KMS-11 (cell line): ENCODE measurements around the gene TNFAIP8L1.

ENCODE experiments used
- H2AFZ ChIP-seq: fragments of 200-600 bp; sonication (generic); 2 replicates; pipeline ENCODE4 v1.6.1; 2016; ENCODE audit warnings: antibody characterized with exemption, mixed run types, low read depth
- H3K27ac ChIP-seq: fragments of 200-600 bp; sonication (generic); 2 replicates; pipeline ENCODE4 v1.6.1; 2016; ENCODE audit warnings: mild to moderate bottlenecking, mixed run types
- H3K27me3 ChIP-seq: fragments of 200-600 bp; sonication (generic); 2 replicates; pipeline ENCODE4 v1.6.1; 2017; ENCODE audit warnings: mild to moderate bottlenecking, low read depth, mixed run types, moderate library complexity; ENCODE audit not compliant: insufficient read depth
- H3K36me3 ChIP-seq: fragments of 200-600 bp; sonication (generic); 2 replicates; pipeline ENCODE4 v1.6.1; 2017; ENCODE audit warnings: mild to moderate bottlenecking, mixed run types; ENCODE audit not compliant: insufficient read depth
- H3K4me1 ChIP-seq: fragments of 200-600 bp; sonication (generic); 2 replicates; pipeline ENCODE4 v1.6.1; 2016; ENCODE audit warnings: mild to moderate bottlenecking, low read depth, mixed run types; ENCODE audit not compliant: poor library complexity, severe bottlenecking
- H3K4me2 ChIP-seq: fragments of 200-600 bp; sonication (generic); 2 replicates; pipeline ENCODE4 v1.7.0; 2016; ENCODE audit warnings: mild to moderate bottlenecking, mixed run types
- H3K4me3 ChIP-seq: fragments of 200-600 bp; sonication (generic); IDR thresholded peaks from 2 replicates; pipeline ENCODE4 v1.6.1; 2017; ENCODE audit warnings: low read depth, low read length, mixed read lengths; ENCODE audit not compliant: insufficient read depth
- H3K79me2 ChIP-seq: fragments of 200-600 bp; sonication (generic); 2 replicates; pipeline ENCODE4 v1.6.1; 2016; ENCODE audit warnings: low read depth, mixed run types; ENCODE audit not compliant: insufficient read depth
- H3K9ac ChIP-seq: fragments of 200-600 bp; sonication (generic); 2 replicates; pipeline ENCODE4 v1.6.1; 2016; ENCODE audit warnings: mild to moderate bottlenecking, mixed run types
- H4K20me1 ChIP-seq: fragments of 200-600 bp; sonication (generic); 2 replicates; pipeline ENCODE4 v1.6.1; 2016; ENCODE audit warnings: mild to moderate bottlenecking, mixed run types; ENCODE audit not compliant: insufficient read depth
- CTCF ChIP-seq: fragments of 200-600 bp; sonication (generic); conservative IDR thresholded peaks from 2 replicates; pipeline ENCODE4 v1.6.1; 2017; ENCODE audit warnings: low read depth, mild to moderate bottlenecking, antibody characterized with exemption, low read length, moderate library complexity, mixed read lengths

TNFAIP8L1 gene

GRCh38 chr19:4662812-4663211, 23.5 kb downstream of the TNFAIP8L1 start:
- Histone ChIP-seq H3K4me2 (no peak overlapping the region), H3K27me3 (no peaks in the 10 kb centered on the region), H3K9ac (no peak overlapping the region), H3K4me1 (peaks cover 5% of the 10 kb centered on the region), H4K20me1 (no peaks in the 10 kb centered on the region; the same call in 1 of the 2 replicates), H3K4me3 (no peak overlapping the region), H2AFZ (no peak overlapping the region), H3K27ac (no peak overlapping the region), H3K36me3 (no peaks in the 10 kb centered on the region; the same call in 1 of the 2 replicates), H3K79me2 (no peaks in the 10 kb centered on the region; the same call in 1 of the 2 replicates)
- TF ChIP-seq CTCF = no peak

GRCh38 chr19:4664642-4665041, 25.3 kb downstream of the TNFAIP8L1 start:
- Histone ChIP-seq H3K27ac (no peak overlapping the region), H3K4me1 (peaks cover 15% of the 10 kb centered on the region), H3K4me2 (no peak overlapping the region), H3K27me3 (no peaks in the 10 kb centered on the region), H3K79me2 (peaks cover 15% of the 10 kb centered on the region), H3K9ac (no peak overlapping the region), H3K4me3 (no peak overlapping the region), H4K20me1 (no peaks in the 10 kb centered on the region; the same call in 1 of the 2 replicates), H3K36me3 (no peaks in the 10 kb centered on the region; the same call in 1 of the 2 replicates), H2AFZ (no peak overlapping the region)
- TF ChIP-seq CTCF = no peak

- peak within 1 kb of the TSS; percentile 28 for H2AFZ ChIP-seq
- TF ChIP-seq CTCF = no peak
- H3K36me3 ChIP-seq = no peaks in the 10 kb centered on the region
- peaks cover 15% of the 10 kb centered on the region for H3K79me2 ChIP-seq
- peaks cover 10% of the 10 kb centered on the region for H3K4me1 ChIP-seq
- H3K27ac ChIP-seq = peak within 1 kb of the TSS; percentile 24; the same call in 1 of the 2 replicates
- H3K4me3 ChIP-seq = no peak within 1 kb of the TSS
- no peaks in the 10 kb centered on the region for H4K20me1 ChIP-seq
- H3K9ac ChIP-seq = peak within 1 kb of the TSS; percentile 84
- no peaks in the 10 kb centered on the region for H3K27me3 ChIP-seq
- peak within 1 kb of the TSS; percentile 96 for H3K4me2 ChIP-seq
Measured at GRCh38 chr19:4669723-4670480, 30.6 kb downstream of the TNFAIP8L1 start, which contains the start of gene MYDGF. TSS of gene MYDGF (minus strand) at chr19:4670342. CDS start at chr19:4670334, 8 bp downstream.

- peaks cover 15% of the 10 kb centered on the region for H3K79me2 ChIP-seq
- no peak overlapping the region for H3K27ac ChIP-seq
- H3K27me3 ChIP-seq = no peaks in the 10 kb centered on the region
- H4K20me1 ChIP-seq = no peaks in the 10 kb centered on the region
- H3K36me3 ChIP-seq = no peaks in the 10 kb centered on the region
- H3K4me3 ChIP-seq = no peak overlapping the region
- TF ChIP-seq CTCF = no peak
- peaks cover 10% of the 10 kb centered on the region for H3K4me1 ChIP-seq
- H2AFZ ChIP-seq = no peak overlapping the region
- no peak overlapping the region for H3K9ac ChIP-seq
- H3K4me2 ChIP-seq = no peak overlapping the region
Measured at GRCh38 chr19:4671185-4671851, 32.0 kb downstream of the TNFAIP8L1 start.
